Activated effector memory CD4-positive, alpha-beta T cell treated with anti-CD3 and anti-CD28 coated beads, Interleukin-2, amount 50 U/mL, for 16 hours (primary cell): ENCODE data around the gene SCUBE2.
A peak's percentile ranks its signal among the peaks of the same experiment; 100 is the strongest.
"Not testable (repeated sequence)": the region's sequence is repeated elsewhere in the genome, so short reads cannot be mapped to it uniquely, and the experiment has no call there.

Source experiments
- DNase-seq: peaks from one replicate; pipeline ENCODE4 v3.0.0-alpha.2; 2020

Gene SCUBE2

GRCh38 chr11:9039863-9040262 is 51.5 kb downstream of the SCUBE2 start:
- no peak for DNase-seq

- DNase-seq: no peak
These were observed 52.2 kb downstream of the SCUBE2 start for GRCh38 chr11:9039198-9039597.

GRCh38 chr11:9038541-9038940 is 52.9 kb downstream of the SCUBE2 start:
- no peak for DNase-seq

DNA sequence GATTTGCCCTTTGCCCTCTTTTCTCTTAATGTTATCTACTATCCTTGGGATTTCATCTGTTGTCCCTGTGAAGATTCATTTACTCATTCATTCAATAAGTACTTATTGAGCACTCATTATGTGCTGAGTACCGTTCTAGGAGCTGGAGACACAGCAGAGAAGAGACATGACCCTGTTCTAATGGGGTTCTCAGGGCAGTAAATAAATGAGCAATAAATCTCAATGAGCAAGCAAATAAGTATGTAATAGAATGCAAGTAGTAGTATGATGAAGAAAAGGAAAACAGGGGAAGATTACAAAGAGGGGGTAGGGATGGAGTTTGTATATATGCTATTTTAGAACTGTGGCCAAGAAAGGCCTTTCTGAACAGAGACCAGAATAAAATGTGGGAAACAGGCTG is 53.4 kb downstream of the SCUBE2 start:
- DNase-seq: no peak

GRCh38 chr11:9037046-9037780 is 54.2 kb downstream of the SCUBE2 start:
- DNase-seq: no peak

DNA sequence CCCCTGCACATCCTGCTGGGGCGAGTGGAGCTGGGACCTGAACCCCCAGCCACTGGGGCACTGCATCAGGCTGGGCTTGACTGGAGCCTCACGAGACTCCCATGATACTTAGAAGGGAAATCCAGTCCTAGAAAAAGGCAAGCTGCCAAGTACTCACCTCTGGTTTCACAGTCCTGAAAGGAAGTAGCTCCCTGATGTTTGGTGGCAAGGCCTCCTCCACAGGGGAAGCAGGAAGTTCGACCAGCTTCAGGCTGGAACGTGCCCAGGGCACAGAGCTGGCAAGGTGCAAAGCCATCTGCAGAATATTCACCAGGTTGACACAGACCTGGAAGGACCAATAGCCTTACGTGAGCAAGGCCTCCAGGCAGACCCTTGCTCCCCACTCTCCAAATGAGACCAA is 60.8 kb downstream of the SCUBE2 start:
- DNase-seq: no peak

DNA sequence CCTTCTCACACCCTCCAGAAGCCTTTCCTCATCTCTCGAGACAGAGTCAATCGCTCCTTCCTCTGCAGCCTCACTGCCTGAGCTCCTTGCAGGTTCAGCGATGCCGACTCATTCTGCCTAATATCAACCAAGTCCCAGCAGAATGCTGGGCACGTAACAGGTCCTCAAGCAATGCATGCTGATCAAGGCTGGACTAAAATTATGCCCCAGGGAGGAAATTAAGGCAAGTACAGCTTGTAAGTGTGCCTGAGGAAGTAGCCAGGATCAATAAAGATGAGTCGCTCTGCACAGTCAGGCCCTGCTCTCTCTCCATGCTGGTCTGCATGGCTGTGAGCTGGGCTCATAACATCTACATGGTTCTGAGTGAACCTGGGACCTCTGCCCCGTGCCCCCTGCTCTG is 62.0 kb downstream of the SCUBE2 start:
- no peak for DNase-seq

- no peak for DNase-seq
These were observed 62.8 kb downstream of the SCUBE2 start for GRCh38 chr11:9028581-9028980.

DNA sequence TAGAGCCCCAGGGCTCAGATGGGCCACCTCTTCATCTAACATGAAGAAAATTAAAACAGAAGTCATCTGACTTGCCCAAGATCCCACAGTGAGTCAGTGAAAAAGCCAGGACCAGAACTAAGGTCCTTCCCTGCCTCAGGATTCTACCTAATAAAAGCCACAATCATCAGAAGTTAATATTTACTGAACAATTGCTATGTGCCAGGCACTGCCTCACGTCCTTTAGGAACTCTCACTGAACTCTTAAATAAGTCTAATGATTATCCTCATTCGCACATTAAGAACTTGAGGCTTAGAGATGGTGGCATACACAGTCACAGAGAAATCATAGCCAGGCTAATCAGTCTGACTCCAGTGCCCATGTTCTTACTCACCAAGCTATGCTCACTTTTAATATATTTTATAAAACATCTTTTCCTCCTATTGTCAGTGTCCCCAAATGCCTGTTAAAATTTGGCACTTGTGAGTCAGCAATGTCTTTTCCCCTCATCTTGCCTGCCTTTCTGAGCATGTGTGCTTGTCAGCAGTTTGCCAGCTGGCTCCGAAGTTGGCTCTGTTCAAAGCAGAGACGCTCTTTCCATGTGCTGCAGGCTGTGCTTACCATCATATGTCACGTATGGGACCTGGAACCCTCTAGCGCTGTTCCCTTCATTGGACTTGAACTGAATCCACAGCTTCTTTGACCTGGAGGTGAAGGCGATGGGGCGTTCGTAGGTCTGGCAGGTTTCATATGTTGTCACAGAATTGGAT is 66.1 kb downstream of the SCUBE2 start:
- DNase-seq: no peak

DNA sequence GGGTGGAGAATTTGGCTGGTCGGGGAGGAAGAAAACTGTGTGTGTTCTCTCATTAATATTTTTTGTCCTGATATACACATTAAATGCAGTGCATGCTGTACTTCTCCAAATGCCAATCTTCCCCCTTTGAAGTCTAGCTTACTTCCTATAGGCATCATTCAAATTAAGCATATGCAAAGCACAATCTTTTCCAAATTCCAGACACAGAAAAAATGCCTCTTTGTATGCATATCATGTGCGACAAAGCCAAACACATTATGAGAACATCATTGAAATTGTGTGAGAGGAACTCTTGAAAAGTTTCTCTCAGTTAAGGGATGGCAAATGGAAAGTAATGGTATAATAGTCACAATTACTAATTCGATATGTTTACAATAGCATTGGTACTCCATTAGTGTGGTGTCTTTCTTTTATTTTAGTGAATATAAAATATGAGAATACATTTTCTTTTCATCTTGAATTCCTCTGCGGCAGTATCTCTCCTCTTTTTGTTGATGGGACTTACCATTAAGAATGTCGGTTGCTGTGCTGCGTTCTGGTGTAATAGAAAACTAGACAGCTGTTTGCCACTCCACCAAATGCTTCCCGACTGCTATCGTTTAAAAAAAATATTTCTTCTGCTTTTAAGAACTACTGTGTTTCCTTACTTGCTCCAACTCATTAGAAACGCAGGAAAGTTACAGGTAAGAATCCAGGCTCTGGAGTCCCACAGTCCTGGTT is 68.3 kb downstream of the SCUBE2 start:
- no peak for DNase-seq

- DNase-seq: no peak
These were observed 70.5 kb downstream of the SCUBE2 start for GRCh38 chr11:9020916-9021315.

- no peak for DNase-seq
These were observed 71.5 kb downstream of the SCUBE2 start for GRCh38 chr11:9019861-9020260.

DNA sequence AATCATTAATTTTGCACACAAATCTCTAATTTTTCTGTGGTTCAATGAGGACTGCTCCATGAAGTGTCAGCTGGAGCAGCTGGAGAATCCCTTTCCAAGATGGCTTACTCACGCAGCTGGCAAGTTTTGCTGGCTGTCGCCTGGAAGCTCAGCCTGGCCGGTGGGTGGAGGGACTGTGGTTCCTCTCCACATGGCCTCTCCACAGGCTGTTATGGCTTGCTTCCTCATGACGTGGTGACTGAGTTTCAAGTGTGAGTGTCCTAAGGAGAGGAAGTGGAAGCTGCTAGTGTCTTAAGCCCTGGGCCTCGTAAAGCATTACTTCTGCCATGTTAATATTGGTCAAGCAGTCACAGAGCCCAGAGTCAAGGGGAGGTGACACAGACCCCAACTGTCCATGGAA is 73.6 kb downstream of the SCUBE2 start:
- DNase-seq: no peak

DNA sequence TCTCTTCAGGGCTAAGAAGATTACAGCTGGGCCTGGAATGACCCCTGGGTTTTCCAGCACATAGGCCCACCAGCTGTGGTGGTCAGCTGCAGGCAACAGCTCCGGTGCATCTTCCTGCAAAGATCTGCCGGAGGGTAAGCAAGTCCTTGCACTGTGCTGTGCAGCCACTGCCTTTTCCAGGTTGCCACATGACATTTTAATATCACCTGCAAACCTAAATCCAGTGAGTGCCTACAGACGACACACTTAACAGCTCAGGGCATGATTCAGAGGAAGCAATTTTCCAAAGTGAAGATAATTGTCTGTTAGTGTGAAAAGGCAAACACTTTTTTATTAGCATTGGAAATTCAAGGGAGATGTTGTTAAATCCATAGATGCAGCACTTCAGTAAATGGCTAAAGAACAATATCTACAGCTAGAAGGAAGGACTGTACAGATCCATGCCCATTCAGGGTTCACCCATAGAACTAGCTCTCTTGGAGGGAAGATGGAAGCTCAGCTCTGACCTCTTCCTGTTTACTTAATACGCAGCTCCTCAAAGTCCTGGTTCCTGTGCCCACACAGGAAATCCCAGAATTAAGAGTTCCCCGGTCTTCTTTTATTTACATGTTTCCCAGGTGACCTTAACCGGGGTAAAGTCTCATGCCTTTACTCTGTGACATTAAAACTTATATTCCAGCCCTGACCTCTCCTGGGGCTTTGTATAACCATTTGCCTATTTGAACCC is 74.3 kb downstream of the SCUBE2 start:
- DNase-seq: no peak

GRCh38 chr11:9015677-9016076 is 75.7 kb downstream of the SCUBE2 start:
- DNase-seq: peak; percentile 80

DNA sequence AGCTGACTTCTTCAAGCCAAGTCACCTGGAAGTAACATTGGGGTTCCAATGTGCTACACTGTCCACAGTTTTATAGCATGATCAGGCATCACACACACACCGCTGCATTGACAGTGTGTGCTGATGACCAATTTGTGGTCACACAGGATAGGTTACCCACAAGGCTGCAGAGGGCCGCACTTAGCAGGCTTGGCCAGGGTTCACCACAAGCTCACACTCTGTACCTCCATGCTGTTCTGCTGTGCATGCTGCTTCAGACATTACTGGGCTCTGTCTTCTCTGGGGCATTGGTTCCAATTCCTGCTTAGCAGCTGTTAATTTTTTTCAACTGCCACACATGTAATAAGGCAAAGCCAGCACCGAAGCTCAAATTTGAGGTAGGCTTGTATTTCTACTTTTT is 76.6 kb downstream of the SCUBE2 start:
- DNase-seq: no peak

- no peak for DNase-seq
These were observed 78.0 kb downstream of the SCUBE2 start for GRCh38 chr11:9013373-9013772.

- not testable (repeated sequence) for DNase-seq
These were observed 81.9 kb downstream of the SCUBE2 start for GRCh38 chr11:9009538-9009937.

DNA sequence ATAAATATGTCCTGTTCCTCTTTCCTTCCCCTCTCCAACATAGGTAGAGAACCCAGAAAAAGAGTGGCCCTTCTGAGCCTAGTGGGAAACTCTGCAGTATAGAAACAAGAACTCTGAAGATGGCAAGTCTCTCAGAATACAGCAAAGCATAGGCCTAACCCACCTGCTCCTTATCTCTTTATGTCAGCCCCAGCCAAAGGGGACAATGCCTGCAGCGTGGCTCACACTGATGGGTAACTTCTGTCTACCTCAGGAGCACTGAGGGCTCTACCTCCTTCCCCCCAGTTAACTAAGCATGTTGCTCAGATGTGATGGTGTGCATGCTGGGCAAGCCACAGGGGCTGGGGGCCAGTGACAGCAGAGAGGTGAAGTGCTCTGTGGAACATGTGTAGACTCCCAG is 82.7 kb downstream of the SCUBE2 start:
- no peak for DNase-seq

DNA sequence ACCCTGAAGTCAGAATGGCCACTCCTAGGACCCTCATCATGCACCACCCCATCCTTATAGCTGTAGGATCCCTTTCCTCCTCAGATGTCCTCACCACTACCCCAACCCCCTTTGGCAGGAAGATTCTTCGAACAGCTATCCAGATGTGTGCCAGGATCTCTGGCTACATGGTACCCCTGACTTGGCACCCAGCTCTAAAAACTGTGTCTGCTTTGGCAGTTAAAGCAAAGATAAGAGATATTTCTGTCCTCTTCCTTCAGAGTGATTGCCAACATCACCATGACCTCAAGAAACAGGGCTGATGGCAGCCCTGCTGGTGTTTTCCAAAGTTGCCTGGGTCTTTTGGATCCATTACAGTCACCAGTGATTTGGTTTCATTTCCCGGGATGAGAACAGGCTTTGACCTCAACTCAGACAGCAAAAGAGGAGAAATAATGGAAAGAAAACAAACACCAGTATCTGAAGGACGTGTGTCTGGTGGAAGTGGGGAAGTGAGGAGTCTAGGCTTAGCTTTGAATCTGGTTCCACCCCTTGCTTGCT is 83.3 kb downstream of the SCUBE2 start:
- no peak for DNase-seq

DNA sequence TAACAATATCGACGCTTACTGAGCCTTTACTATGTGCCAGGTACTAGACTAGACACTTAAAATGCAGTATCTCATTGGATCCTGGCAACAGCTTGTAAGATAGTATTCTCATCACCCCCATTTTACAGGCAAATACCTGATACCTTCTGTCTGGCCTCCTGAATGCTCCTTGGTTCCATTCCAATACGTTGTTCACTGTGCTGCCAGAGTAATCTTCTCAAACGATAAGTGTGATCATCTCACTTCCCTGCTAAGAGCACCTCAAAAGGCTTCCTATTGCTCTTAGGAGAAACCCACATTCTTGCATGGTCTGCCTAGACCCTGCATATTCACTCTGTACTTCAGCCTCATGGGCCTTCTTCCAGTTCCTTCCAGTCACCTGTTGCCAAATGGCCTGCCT is 86.3 kb downstream of the SCUBE2 start:
- no peak for DNase-seq

- peak; percentile 70 for DNase-seq
These were observed 87.0 kb downstream of the SCUBE2 start for GRCh38 chr11:9004183-9004926.
